ENCODE results near the gene SNX14. TPM values are rescaled to one million over a fixed set of nuclear protein-coding genes. Genes with fewer than 3 reads are reported as not detected.
"Not testable (repeated sequence)": the region's sequence is repeated elsewhere in the genome, so short reads cannot be mapped to it uniquely, and the experiment has no call there.

Gene SNX14
- total RNA-seq, 1 experiment from 2014 or later = 30.4 TPM

- no peaks in the 10 kb centered on the region for H3K4me1 ChIP-seq (ENCODE audit: insufficient read depth, low read length, poor library complexity, severe bottlenecking)
- ChIA-PET POLR2A (ENCODE audit: low non-redundant PET) (no interaction called here), CTCF (interaction anchor here (1.0 to 1.1 kb wide), 3 partner anchors 73 to 184 kb away, joined by 3 to 4 read pairs (median 3); no protein-coding TSS in a partner anchor)
- no peaks in the 10 kb centered on the region for H3K36me3 ChIP-seq (ENCODE audit: insufficient read depth, low read length, poor library complexity, severe bottlenecking)
- BruUV-seq (replicated peaks) = no TSS peak
- H3K9me3 ChIP-seq (ENCODE audit: low read depth, low read length, poor library complexity, severe bottlenecking) = no peaks in the 10 kb centered on the region
- no peak overlapping the region for H3K27ac ChIP-seq (ENCODE audit: low read depth, low read length, poor library complexity, severe bottlenecking)
- TF ChIP-seq EZH2 (IDR thresholded peaks at IDR 0.05; ENCODE audit: borderline replicate concordance, low read depth, low read length, poor library complexity, severe bottlenecking) = no peak
- peak; percentile 70; the same call in 1 of the 2 replicates for TF ChIP-seq CTCF (conservative IDR thresholded peaks at IDR 0.05; ENCODE audit: low read depth, low read length)
- peak; percentile 28 for DNase-seq (ENCODE audit: low spot score)
- intact Hi-C loops (cut with micrococcal nuclease; ENCODE audit: unreplicated experiment) = loop anchor here (1.0 kb wide), 1 partner anchor 182 kb away; no protein-coding TSS in a partner anchor
- H3K4me3 ChIP-seq (ENCODE audit: low read depth, low read length, poor library complexity, severe bottlenecking) = no peak overlapping the region
- H3K27me3 ChIP-seq (replicated peaks; ENCODE audit: insufficient read depth, low read depth, low read length, poor library complexity) = no peaks in the 10 kb centered on the region
Measured at GRCh38 chr6:85537055-85537494, 56.6 kb downstream of the SNX14 start.

DNA sequence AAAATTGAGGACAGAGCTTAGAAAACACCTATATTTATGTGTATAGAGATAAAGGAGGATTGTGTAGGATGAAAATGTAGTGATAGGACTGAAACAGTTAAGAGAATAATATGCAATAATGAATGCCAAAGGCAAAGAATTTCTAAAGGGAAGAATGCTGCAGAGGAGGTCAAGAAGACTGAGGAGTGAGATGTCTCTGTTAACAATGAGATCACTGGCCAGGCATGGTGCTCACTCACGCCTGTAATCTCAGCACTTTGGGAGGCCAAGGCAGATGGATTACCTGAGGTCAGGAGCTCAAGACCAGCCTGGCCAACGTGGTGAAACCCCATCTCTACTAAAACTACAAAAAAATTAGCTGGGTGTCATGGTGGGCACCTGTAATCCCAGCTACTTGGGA is 69.4 kb downstream of the SNX14 start:
- H3K27ac ChIP-seq (ENCODE audit: low read depth, low read length, poor library complexity, severe bottlenecking); CTCF ChIA-PET; intact Hi-C loops (cut with micrococcal nuclease; ENCODE audit: unreplicated experiment); POLR2A ChIA-PET (ENCODE audit: low non-redundant PET); H3K9me3 ChIP-seq (ENCODE audit: low read depth, low read length, poor library complexity, severe bottlenecking); H3K4me1 ChIP-seq (ENCODE audit: insufficient read depth, low read length, poor library complexity, severe bottlenecking); BruUV-seq (replicated peaks); DNase-seq (ENCODE audit: low spot score); H3K36me3 ChIP-seq (ENCODE audit: insufficient read depth, low read length, poor library complexity, severe bottlenecking); H3K4me3 ChIP-seq (ENCODE audit: low read depth, low read length, poor library complexity, severe bottlenecking); H3K27me3 ChIP-seq (replicated peaks; ENCODE audit: insufficient read depth, low read depth, low read length, poor library complexity): not testable (repeated sequence)

GRCh38 chr6:85516168-85516567 is 77.5 kb downstream of the SNX14 start:
- DNase-seq (ENCODE audit: low spot score) = no peak
- no peak for TF ChIP-seq CTCF (conservative IDR thresholded peaks at IDR 0.05; ENCODE audit: low read depth, low read length)
- TF ChIP-seq EZH2 (IDR thresholded peaks at IDR 0.05; ENCODE audit: borderline replicate concordance, low read depth, low read length, poor library complexity, severe bottlenecking) = no peak
- no peaks in the 10 kb centered on the region for H3K4me1 ChIP-seq (ENCODE audit: insufficient read depth, low read length, poor library complexity, severe bottlenecking)
- POLR2A ChIA-PET (ENCODE audit: low non-redundant PET) = no interaction called here
- H3K27me3 ChIP-seq (replicated peaks; ENCODE audit: insufficient read depth, low read depth, low read length, poor library complexity) = no peaks in the 10 kb centered on the region
- no peaks in the 10 kb centered on the region for H3K9me3 ChIP-seq (ENCODE audit: low read depth, low read length, poor library complexity, severe bottlenecking)
- H3K4me3 ChIP-seq (ENCODE audit: low read depth, low read length, poor library complexity, severe bottlenecking) = no peak overlapping the region
- no peak overlapping the region for H3K27ac ChIP-seq (ENCODE audit: low read depth, low read length, poor library complexity, severe bottlenecking)
- intact Hi-C loops (cut with micrococcal nuclease; ENCODE audit: unreplicated experiment) = no loop called here
- BruUV-seq (replicated peaks) = no TSS peak
- H3K36me3 ChIP-seq (ENCODE audit: insufficient read depth, low read length, poor library complexity, severe bottlenecking) = no peaks in the 10 kb centered on the region
- CTCF ChIA-PET = no interaction called here

DNA sequence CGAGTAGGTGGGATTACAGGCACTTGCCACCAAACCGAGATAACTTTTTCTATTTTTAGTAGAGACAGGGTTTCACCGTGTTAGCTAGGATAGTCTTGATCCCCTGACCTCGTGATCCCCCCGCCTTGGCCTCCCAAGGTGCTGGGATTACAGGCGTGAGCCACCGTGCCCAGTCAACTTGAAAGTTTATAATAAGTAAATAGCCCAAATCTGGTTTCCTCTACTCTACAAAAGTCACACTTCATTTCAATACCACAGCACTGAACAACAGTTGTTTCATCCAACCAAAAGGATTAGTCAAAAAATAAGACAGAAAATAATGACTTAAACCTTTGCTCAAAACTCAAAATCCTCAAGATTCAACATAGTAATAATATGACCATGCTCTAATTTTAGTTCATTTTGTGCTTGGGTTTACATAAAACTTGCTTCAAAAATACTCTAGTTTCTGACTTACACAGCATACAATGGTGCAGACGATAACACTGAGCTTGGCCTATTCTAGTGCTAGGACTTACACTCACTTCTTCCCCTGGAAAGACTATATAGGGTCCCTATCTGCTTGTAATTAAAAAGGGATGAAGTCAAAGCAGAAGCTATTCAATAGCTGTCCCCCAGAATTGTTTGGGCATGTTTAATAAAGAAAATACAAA is 87.1 kb downstream of the SNX14 start:
- Histone ChIP-seq H3K4me3 (ENCODE audit: low read depth, low read length, poor library complexity, severe bottlenecking) (no peak overlapping the region), H3K9me3 (ENCODE audit: low read depth, low read length, poor library complexity, severe bottlenecking) (no peaks in the 10 kb centered on the region), H3K4me1 (ENCODE audit: insufficient read depth, low read length, poor library complexity, severe bottlenecking) (no peaks in the 10 kb centered on the region), H3K36me3 (ENCODE audit: insufficient read depth, low read length, poor library complexity, severe bottlenecking) (no peaks in the 10 kb centered on the region), H3K27me3 (replicated peaks; ENCODE audit: insufficient read depth, low read depth, low read length, poor library complexity) (no peaks in the 10 kb centered on the region), H3K27ac (ENCODE audit: low read depth, low read length, poor library complexity, severe bottlenecking) (no peak overlapping the region)
- BruUV-seq (replicated peaks) = no TSS peak
- no peak for DNase-seq (ENCODE audit: low spot score)
- POLR2A ChIA-PET (ENCODE audit: low non-redundant PET) = no interaction called here
- intact Hi-C loops (cut with micrococcal nuclease; ENCODE audit: unreplicated experiment) = no loop called here
- CTCF ChIA-PET = no interaction called here
- TF ChIP-seq CTCF (conservative IDR thresholded peaks at IDR 0.05; ENCODE audit: low read depth, low read length) = no peak
- no peak for TF ChIP-seq EZH2 (IDR thresholded peaks at IDR 0.05; ENCODE audit: borderline replicate concordance, low read depth, low read length, poor library complexity, severe bottlenecking)
